HG02840 (cell line): ENCODE data around the gene UCHL3.
"Not testable (repeated sequence)": the region's sequence is repeated elsewhere in the genome, so short reads cannot be mapped to it uniquely, and the experiment has no call there.

Experiments
- ATAC-seq: cut with Tn5 transposase; IDR thresholded peaks from one replicate; pipeline ENCODE4 v1.9.1; 2021; ENCODE audit warnings: mild to moderate bottlenecking, moderate library complexity, moderate number of reproducible peaks; ENCODE audit not compliant: unreplicated experiment, low FRiP score

UCHL3 gene

GRCh38 chr13:75545386-75545785, 4.2 kb upstream of the UCHL3 start:
- not testable (repeated sequence) for ATAC-seq

- no peak for ATAC-seq
These were observed 1.7 kb upstream of the UCHL3 start for GRCh38 chr13:75547917-75548316.

- ATAC-seq: peak; percentile 9
These were observed 572 bp downstream of the UCHL3 start for GRCh38 chr13:75550159-75550567.

- no peak for ATAC-seq
These were observed 4.9 kb downstream of the UCHL3 start for GRCh38 chr13:75554464-75554863.

GRCh38 chr13:75554981-75555380, 5.4 kb downstream of the UCHL3 start:
- ATAC-seq: no peak

GRCh38 chr13:75555836-75556235, 6.2 kb downstream of the UCHL3 start:
- no peak for ATAC-seq

GRCh38 chr13:75556961-75557360, 7.4 kb downstream of the UCHL3 start:
- no peak for ATAC-seq

GRCh38 chr13:75558145-75558840, 8.7 kb downstream of the UCHL3 start:
- no peak for ATAC-seq

- ATAC-seq: no peak
These were observed 17.1 kb downstream of the UCHL3 start for GRCh38 chr13:75566658-75567057.

- no peak for ATAC-seq
These were observed 20.0 kb downstream of the UCHL3 start for GRCh38 chr13:75569576-75569975.

- ATAC-seq: no peak
These were observed 29.9 kb downstream of the UCHL3 start for GRCh38 chr13:75579529-75579928.

- ATAC-seq: no peak
These were observed 32.5 kb downstream of the UCHL3 start for GRCh38 chr13:75581874-75582640.

- no peak for ATAC-seq
These were observed 33.5 kb downstream of the UCHL3 start for GRCh38 chr13:75583091-75583490.

GRCh38 chr13:75585153-75585552, 35.6 kb downstream of the UCHL3 start:
- ATAC-seq: no peak

- ATAC-seq: no peak
These were observed 38.1 kb downstream of the UCHL3 start for GRCh38 chr13:75587679-75588078.

GRCh38 chr13:75596657-75597182, 47.1 kb downstream of the UCHL3 start:
- ATAC-seq: no peak

- ATAC-seq: no peak
These were observed 50.8 kb downstream of the UCHL3 start for GRCh38 chr13:75600371-75600770.

GRCh38 chr13:75603038-75603437, 53.4 kb downstream of the UCHL3 start:
- ATAC-seq: no peak

- ATAC-seq: no peak
These were observed 57.9 kb downstream of the UCHL3 start for GRCh38 chr13:75607447-75607846.

GRCh38 chr13:75610466-75610865, 60.9 kb downstream of the UCHL3 start:
- ATAC-seq: no peak

- no peak for ATAC-seq
These were observed 62.8 kb downstream of the UCHL3 start for GRCh38 chr13:75612354-75612753.

- ATAC-seq: no peak
These were observed 67.6 kb downstream of the UCHL3 start for GRCh38 chr13:75617230-75617629.
